Right lobe of liver (tissue), 6 donors: ENCODE data around the gene ABCC12. TPM values are rescaled to one million over a fixed set of nuclear protein-coding genes. Genes with fewer than 3 reads are reported as not detected.

Source experiments
- ATAC-seq, 4 donors: fragments of 200-7000 bp; cut with Tn5 transposase; one replicate each; pipeline ENCODE4 v1.9.1; 2020; ENCODE audit warnings: mild to moderate bottlenecking in 4 of 4, moderate library complexity in 4 of 4
- DNase-seq, 3 donors: peaks; one replicate each; pipeline ENCODE4 v3.0.0-alpha.2; 2020
- H3K27ac ChIP-seq, 3 donors: fragments of 200-600 bp; one replicate each; pipeline ENCODE4 v1.8.0; 2022
- H3K27me3 ChIP-seq, 2 donors: fragments of 200-600 bp; one replicate each; pipeline ENCODE4 v1.8.0; 2022
- H3K36me3 ChIP-seq, 4 donors: fragments of 200-600 bp; sonication (generic) in 1 of 4; one replicate each; pipeline versions ENCODE4 v1.5.1 to v1.8.0; 2017 to 2022; ENCODE audit warnings: control low read depth in 1 of 4
- H3K4me1 ChIP-seq, 4 donors: fragments of 200-600 bp; sonication (generic) in 1 of 4; one replicate each; pipeline versions ENCODE4 v1.5.1 to v1.8.0; 2017 to 2022; ENCODE audit warnings: control low read depth in 1 of 4
- H3K4me3 ChIP-seq, 3 donors: fragments of 200-600 bp; one replicate each; pipeline ENCODE4 v1.8.0; 2022
- H3K9me3 ChIP-seq, 4 donors: fragments of 200-600 bp; sonication (generic) in 1 of 4; one replicate each; pipeline versions ENCODE4 v1.5.1 to v1.8.0; 2017 to 2022; ENCODE audit warnings: control low read depth in 1 of 4
- CTCF ChIP-seq, 4 donors: fragments of 200-600 bp in 3 of 4; fragments of 450-650 bp in 1 of 4; IDR thresholded peaks; one replicate each; pipeline versions ENCODE4 v1.5.1 to v1.8.0; 2016 to 2022; ENCODE audit warnings: antibody characterized with exemption in 4 of 4, mild to moderate bottlenecking in 2 of 4
- POLR2A ChIP-seq: fragments of 450-650 bp; IDR thresholded peaks from one replicate; pipeline ENCODE4 v1.6.1; 2017; ENCODE audit warnings: antibody characterized with exemption, mild to moderate bottlenecking
- WGBS: methylation state at CpG from one replicate; pipeline ENCODE4 v1.1.6; 2018; ENCODE audit warnings: low coverage, low lambda C conversion rate; ENCODE audit not compliant: insufficient coverage; ENCODE audit errors: missing lambda C conversion rate; 5-methylcytosine and 5-hydroxymethylcytosine counted together
- intact Hi-C, 2 donors: fragments of 100-400 bp; cut with DNase I; formaldehyde crosslinking; loops; one replicate each; pipeline versions ENCODE4 v1.11.2 to v1.14.1; 2022
- long read RNA-seq: library from polyadenylated mRNA; unstranded; transcript quantifications from one replicate; pipeline ENCODE4 v2.0.0, GENCODE V29; 2019
- total RNA-seq, 6 experiments: library from RNA; depleted of rRNA in 2 of 6; stranded (reverse); fragments of >200 nt in 2 of 6; fragmentation: NEBNext Ultra II Directional in 3 of 6; extraction: Animal tissue kit (Norgen Biotek cat#: 25700) in 3 of 6; gene quantifications; one replicate each; pipeline versions ENCODE4 v1.1.0 to v1.2.4, GENCODE V29; 2016 to 2023
- donor health status: DM: no; HTN: yes; CAD: no.
- donor health status: DM: no; HTN: no; CAD: no.
- donor health status: DM: no; HTN: no; CAD: no.
- donor health status: DM: no; HTN: yes; CAD: no.
- donor health status: DM: no; HTN: yes; CAD: no.

Gene ABCC12
- under 1 TPM in 1 of 6 experiments, not detected in 5; 0.07 TPM for total RNA-seq
- long read RNA-seq = 0 reads

DNA sequence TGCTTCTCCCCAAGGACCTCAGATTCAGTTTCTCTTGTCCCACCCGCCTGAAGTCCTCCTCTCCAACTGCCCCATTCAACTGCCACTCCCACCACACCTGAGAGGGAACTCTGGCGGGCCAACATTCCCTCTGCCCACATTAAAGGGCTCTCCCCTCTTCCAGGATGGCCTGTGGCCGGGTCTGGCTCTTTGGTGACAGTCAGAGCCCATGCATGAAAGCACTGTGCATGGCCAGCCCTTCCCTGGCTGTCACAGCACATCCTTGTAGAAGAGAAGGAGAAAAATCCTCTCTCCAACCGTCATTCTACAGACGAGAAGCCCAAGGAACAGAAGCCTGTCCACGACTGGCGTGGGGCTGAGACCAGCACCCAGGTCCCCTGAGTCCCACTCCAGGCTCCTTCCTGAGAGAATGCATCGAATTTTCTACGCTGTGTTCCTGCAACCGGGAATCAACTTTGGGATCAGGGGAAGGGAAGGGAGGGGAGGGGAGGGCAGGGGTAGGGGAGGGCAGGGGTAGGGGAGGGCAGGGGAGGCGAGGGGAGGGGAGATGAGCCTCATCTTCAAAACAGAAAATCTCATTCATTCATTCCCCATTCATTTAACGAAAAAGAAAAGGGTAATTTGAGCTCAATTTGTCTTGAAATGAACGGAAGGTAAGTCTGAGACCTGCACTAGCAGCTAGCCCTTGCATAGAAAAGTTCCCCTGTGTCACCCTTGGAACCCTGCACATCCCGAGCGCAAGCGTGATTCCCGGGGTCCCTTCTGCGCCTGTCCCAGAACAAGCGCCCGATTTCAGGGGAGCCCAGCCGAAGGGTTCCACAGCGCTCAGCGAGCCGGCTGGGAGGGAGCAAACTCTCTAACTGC, at the start of gene ABCC12:
Gene ABCC12, minus strand, starts transcription at position 68 of the 864 bp plus-strand sequence. CDS start 9,569 bp downstream, outside the sequence.
- H3K27me3 ChIP-seq = no peaks in the 10 kb centered on the region
- H3K9me3 ChIP-seq = no peaks in the 10 kb centered on the region
- ATAC-seq (peak in 1 of 4 donors; percentile 16), DNase-seq (no peak)
- H3K4me1 ChIP-seq = no peaks in the 10 kb centered on the region
- H3K36me3 ChIP-seq = no peaks in the 10 kb centered on the region
- 52% methylated on average over 12 of the region's 24 CpGs for WGBS
- intact Hi-C loops = loop anchor here in 1 of 2 donors (10.0 kb wide), 1 partner anchor 1011 kb away; the partner anchor contains the start of gene NETO2
- no peak for TF ChIP-seq CTCF (IDR thresholded peaks at IDR 0.05)
- TF ChIP-seq POLR2A = no peak
- no peak within 1 kb of the TSS for H3K27ac ChIP-seq
- H3K4me3 ChIP-seq = no peak within 1 kb of the TSS

GRCh38 chr16:48204825-48205151, 49.0 kb upstream of the ABCC12 start:
- peak overlapping the region; percentile 83 to 93 (median 88) for H3K27ac ChIP-seq
- intact Hi-C loops = no loop called here
- peak overlapping the region in 1 of 3 donors; percentile 15 for H3K4me3 ChIP-seq
- H3K9me3 ChIP-seq = no peaks in the 10 kb centered on the region
- peaks cover 0 to 54% (median 22%) of the 10 kb centered on the region in 4 donors for H3K4me1 ChIP-seq
- H3K36me3 ChIP-seq = no peaks in the 10 kb centered on the region
- no peak for TF ChIP-seq POLR2A
- no peak for TF ChIP-seq CTCF (IDR thresholded peaks at IDR 0.05)
- ATAC-seq (peak; percentile 17 to 55 (median 34)), DNase-seq (no peak)
- WGBS = 25% methylated on average over 6 of the region's 6 CpGs
- H3K27me3 ChIP-seq = no peaks in the 10 kb centered on the region

DNA sequence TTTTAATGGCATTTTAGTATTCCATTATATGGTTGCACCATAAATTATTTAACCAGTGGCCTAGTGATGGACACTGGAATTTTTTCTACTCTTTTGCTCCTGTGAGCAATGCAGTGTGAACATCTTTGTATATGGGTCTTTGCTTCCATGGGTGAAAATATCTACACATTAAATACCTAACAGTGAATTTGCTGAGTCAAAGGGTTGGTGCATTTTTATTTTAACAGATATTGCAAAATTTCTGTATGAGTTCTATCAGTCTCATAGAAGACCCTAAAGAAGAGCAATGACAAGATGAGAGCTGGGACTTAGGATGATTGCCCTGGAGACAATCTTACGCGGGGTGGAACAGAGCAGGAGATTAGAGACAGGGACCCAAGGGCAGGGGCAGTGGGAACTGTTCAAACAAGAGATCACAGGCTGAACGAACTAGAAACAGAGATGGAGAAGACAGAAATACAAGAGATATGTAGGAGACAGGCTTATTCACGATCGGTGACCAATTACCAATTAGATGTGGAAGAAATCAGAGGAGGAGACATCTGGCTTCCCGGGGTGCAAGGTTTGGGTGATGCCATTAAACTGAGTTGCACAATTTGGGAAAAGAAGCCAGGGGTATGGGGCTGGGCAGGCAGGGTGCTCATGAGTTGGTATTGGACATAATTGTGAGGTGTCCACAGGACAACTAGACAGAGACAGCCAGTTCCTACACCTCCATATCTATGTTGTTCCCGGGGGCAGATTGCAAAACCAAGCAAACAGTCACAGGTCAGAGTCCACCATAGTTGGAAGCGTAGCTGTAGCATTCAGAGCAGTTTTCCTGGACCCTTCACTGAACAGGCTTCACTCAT, 48.4 kb upstream of the ABCC12 start:
- H3K36me3 ChIP-seq = no peaks in the 10 kb centered on the region
- TF ChIP-seq POLR2A = peak; percentile 60
- no peak for TF ChIP-seq CTCF (IDR thresholded peaks at IDR 0.05)
- peak overlapping the region; percentile 83 to 93 (median 88) for H3K27ac ChIP-seq
- DNase-seq = peak; percentile 58 to 92 (median 76)
- intact Hi-C loops = no loop called here
- peaks cover 0 to 54% (median 22%) of the 10 kb centered on the region in 4 donors for H3K4me1 ChIP-seq
- WGBS = 19% methylated on average over 6 of the region's 8 CpGs
- H3K4me3 ChIP-seq = peak overlapping the region in 2 of 3 donors; percentile 7 to 20
- no peaks in the 10 kb centered on the region for H3K9me3 ChIP-seq
- no peaks in the 10 kb centered on the region for H3K27me3 ChIP-seq
- ATAC-seq = peak; percentile 82 to 90 (median 86)

GRCh38 chr16:48201515-48202201, 45.9 kb upstream of the ABCC12 start:
- Histone ChIP-seq H3K27me3 (no peaks in the 10 kb centered on the region), H3K27ac (peak overlapping the region in 1 of 3 donors; percentile 19), H3K36me3 (no peaks in the 10 kb centered on the region), H3K9me3 (no peaks in the 10 kb centered on the region), H3K4me1 (peaks cover 0 to 50% (median 22%) of the 10 kb centered on the region in 4 donors), H3K4me3 (no peak overlapping the region)
- WGBS = 53% methylated on average over 3 of the region's 6 CpGs
- no peak for TF ChIP-seq POLR2A
- no peak for DNase-seq
- ATAC-seq = peak; percentile 1 to 11 (median 6)
- intact Hi-C loops = no loop called here
